Measurements from ENCODE around the gene NUFIP2.

The NUFIP2 gene

GRCh38 chr17:29293890-29294579, at the start of gene NUFIP2:
NUFIP2 (minus strand) TSS chr17:29294148; CDS start chr17:29294059, 89 bp downstream.
- TF ChIP-seq GATA2 (IDR thresholded peaks at IDR 0.05; ENCODE audit: low read depth, low read length), result no peak
- TF ChIP-seq GATA3 (IDR thresholded peaks at IDR 0.05; ENCODE audit: low read depth, low read length), result no peak

DNA sequence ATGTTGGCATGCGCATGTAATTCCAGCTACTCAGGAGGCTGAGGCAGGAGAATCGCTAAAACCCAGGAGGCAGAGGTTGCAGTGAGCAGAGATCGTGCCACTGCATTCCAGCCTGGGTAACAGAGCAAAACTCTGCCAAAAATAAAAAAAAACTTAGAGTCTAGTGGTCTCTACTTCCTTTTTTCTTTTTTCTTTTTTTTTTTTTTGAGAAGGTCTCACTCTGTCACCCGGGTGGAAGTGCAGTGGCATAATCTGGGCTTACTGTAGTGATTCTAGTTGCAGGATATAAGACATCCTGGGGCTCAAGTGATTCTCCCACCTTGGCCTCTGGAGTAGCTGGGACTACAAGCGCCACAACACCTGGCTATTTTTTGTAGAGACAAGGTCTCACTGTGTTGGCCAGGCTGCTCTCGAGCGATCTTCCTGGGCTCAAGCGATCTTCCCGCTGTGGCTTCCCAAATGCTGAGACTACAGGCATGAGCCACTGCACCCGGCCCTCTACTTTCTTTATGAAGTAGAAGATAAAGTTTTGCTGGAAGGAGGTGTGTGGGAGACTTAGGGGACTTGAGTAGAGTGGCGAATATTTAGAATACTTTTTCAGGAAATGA, 48.3 kb upstream of the NUFIP2 start:
- TF ChIP-seq GATA2 (IDR thresholded peaks at IDR 0.05; ENCODE audit: low read depth, low read length), result no peak

DNA sequence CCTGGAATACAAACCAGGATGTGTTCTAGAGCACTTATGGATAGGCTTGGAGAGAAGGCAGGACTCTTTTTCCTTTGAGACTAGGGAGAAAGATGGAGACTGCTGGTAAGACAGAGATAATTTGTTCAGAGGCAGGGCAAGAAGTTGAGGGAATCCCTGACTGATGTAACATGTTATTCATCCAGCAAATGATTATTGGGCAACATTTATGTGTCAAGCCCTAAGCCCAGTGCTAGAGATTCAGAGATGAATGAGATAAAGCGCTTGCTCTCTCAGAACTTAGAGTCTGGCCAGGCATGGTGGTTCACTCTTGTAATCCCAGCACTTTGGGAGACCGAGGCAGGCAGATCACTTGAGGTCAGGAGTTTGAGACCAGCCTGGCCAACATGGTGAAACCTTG, 47.8 kb upstream of the NUFIP2 start:
- TF ChIP-seq GATA3 (IDR thresholded peaks at IDR 0.05; ENCODE audit: low read depth, low read length), result no peak
- TF ChIP-seq GATA2 (IDR thresholded peaks at IDR 0.05; ENCODE audit: low read depth, low read length), result no peak

DNA sequence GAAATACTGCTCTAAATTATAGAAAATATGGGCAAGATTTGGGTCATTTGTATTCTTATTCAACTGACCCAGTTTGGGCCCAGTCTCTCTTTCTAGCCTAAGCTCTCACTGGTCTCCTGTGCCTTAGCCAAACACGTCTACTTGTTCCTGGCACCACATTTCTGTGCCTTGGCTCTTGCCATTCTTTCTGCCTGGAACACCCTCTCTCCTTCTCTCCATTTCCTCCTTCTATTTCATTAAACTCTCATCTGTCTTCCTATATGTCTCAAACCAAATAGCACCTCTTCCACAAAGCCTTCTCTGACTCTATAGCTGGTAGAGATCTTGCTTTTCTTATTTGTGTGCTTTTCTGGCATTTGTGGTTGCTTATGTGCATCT, 37.7 kb upstream of the NUFIP2 start:
- TF ChIP-seq GATA2 (IDR thresholded peaks at IDR 0.05; ENCODE audit: low read depth, low read length) (no peak), GATA3 (IDR thresholded peaks at IDR 0.05; ENCODE audit: low read depth, low read length) (no peak)

- TF ChIP-seq GATA2 (IDR thresholded peaks at IDR 0.05; ENCODE audit: low read depth, low read length), result no peak
- no peak for TF ChIP-seq GATA3 (IDR thresholded peaks at IDR 0.05; ENCODE audit: low read depth, low read length)
Observed at GRCh38 chr17:29331075-29331707, 37.2 kb upstream of the NUFIP2 start.

DNA sequence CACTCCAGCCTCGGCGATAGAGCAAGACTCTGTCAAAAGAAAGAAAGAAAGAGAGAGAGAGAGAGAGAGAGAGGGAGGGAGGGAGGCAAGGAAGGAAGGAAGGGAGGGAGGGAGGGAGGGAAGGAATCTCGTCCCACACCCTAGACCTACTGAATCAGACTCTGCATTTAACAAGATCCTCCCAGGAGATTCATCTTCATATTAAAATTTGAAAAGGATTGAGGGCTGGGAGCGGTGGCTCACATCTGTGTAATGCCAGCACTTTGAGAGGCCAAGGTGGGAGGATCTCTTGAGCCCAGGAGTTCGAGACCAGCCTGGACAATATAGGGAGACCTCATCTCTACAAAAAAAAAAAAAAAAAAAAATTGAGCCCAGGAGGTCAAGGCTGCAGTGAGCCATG, 33.5 kb upstream of the NUFIP2 start:
- TF ChIP-seq GATA3 (IDR thresholded peaks at IDR 0.05; ENCODE audit: low read depth, low read length), result no peak
- no peak for TF ChIP-seq GATA2 (IDR thresholded peaks at IDR 0.05; ENCODE audit: low read depth, low read length)

DNA sequence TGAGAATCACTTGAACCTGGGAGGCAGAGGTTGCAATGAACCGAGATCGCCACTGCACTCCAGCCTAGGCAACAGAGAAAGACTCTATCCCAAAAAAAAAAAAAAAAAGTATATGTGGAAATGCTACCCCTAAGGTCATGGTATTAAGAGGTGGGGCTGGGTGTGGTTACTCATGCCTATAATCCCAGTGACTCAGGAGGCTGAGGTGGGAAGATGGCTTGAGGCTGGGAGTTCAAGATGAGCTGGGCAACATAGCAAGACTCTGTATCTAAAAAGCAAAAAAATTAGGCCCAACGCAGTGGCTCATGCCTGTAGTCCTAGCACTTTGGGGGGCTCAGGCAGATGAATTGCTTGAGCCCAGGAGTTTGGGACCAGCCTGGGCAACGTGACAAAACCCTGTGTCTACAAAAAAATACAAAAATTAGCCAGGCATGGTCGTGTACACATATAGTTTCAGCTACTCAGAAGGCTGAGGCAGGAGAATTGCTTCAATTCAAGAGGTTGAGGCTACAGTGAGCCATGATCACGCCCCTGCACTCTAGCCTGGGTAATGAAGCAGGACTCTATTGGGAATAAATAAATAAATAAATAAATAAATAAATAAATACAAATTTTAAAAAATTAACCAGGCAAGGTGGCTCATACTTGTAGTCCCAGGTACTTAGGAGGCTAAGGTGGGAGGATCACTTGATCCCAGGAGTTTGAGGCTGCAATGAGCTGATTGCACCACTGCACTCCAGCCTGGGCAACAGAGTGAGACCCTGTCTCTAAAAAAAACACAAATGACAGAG, 32.3 kb upstream of the NUFIP2 start:
- no peak for TF ChIP-seq GATA3 (IDR thresholded peaks at IDR 0.05; ENCODE audit: low read depth, low read length)
- TF ChIP-seq GATA2 (IDR thresholded peaks at IDR 0.05; ENCODE audit: low read depth, low read length), result no peak

- TF ChIP-seq GATA3 (IDR thresholded peaks at IDR 0.05; ENCODE audit: low read depth, low read length), result no peak
- TF ChIP-seq GATA2 (IDR thresholded peaks at IDR 0.05; ENCODE audit: low read depth, low read length), result no peak
Observed at GRCh38 chr17:29322363-29322762, 28.4 kb upstream of the NUFIP2 start.

DNA sequence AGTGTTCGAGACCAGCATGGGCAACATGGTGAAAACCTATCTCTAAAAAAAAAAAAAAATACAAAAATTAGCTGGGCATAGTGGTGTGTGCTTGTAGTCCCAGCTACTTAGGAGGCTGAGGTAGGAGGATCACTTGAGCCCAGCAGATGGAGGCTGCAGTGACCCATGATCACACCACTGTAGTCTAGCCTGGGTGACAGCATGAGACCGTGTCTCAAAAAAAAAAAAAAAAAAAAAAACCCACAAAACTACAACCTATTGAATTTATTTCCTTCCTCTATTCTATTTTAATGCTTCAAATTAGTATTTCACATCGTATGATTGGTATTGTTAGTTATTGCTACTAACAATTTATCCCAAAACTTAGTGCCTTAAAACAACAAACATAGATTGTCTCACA, 9.4 kb upstream of the NUFIP2 start:
- TF ChIP-seq GATA3 (IDR thresholded peaks at IDR 0.05; ENCODE audit: low read depth, low read length), result no peak
- TF ChIP-seq GATA2 (IDR thresholded peaks at IDR 0.05; ENCODE audit: low read depth, low read length), result no peak

DNA sequence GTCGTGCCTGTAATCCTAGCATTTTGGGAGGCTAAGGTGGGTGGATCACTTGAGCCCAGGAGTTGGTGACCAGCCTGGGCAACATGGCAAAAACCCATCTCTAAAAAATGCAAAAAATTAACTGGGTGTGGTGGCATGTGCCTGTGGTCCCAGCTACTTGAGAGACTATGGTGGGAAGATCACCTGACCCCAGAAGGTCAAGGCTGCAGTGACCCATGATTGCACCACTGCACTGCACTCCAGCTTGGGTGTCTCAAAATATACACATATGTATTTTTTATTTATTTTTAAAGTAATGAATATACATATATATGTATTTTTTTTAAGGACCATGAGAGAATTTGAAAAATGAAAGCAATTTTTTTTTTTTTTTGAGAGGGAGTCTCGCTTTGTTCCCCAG, 5.1 kb upstream of the NUFIP2 start:
- TF ChIP-seq GATA2 (IDR thresholded peaks at IDR 0.05; ENCODE audit: low read depth, low read length) (no peak), GATA3 (IDR thresholded peaks at IDR 0.05; ENCODE audit: low read depth, low read length) (no peak)

DNA sequence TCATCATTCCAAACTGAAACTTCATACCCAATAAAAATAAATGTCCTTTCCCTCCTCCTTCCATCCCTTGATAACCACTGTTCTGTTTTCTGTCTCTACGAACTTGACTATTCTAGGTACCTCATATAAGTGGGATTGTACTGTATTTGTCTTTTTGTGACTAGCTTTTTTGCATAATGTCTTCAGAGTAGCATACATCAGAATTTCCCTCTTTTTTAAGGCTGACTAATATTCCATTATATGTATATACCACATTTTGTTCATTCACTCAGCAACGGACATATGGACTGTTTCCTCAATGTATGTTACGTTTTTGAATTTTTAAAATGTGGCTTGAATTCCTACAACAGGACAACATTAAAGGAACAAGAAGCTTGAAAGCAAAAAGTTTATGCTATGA, 1.5 kb upstream of the NUFIP2 start:
- TF ChIP-seq GATA2 (IDR thresholded peaks at IDR 0.05; ENCODE audit: low read depth, low read length) (no peak), GATA3 (IDR thresholded peaks at IDR 0.05; ENCODE audit: low read depth, low read length) (no peak)

DNA sequence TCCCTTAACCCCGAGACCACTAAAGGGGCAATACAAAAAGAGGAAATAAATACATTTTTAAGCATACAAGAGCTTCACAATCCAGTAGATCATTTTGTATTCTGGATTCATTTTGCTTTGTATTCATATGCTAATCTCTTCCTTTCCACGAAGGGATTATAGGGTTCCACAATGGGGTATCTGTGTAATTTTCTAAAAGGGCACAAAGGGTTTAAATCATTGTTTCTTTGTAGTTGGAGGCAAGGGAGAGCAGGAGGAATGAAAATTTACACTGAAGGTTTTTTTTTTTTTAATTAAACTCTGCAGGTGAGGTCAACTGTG, 592 bp upstream of the NUFIP2 start:
- TF ChIP-seq GATA2 (IDR thresholded peaks at IDR 0.05; ENCODE audit: low read depth, low read length), result no peak
- no peak for TF ChIP-seq GATA3 (IDR thresholded peaks at IDR 0.05; ENCODE audit: low read depth, low read length)

DNA sequence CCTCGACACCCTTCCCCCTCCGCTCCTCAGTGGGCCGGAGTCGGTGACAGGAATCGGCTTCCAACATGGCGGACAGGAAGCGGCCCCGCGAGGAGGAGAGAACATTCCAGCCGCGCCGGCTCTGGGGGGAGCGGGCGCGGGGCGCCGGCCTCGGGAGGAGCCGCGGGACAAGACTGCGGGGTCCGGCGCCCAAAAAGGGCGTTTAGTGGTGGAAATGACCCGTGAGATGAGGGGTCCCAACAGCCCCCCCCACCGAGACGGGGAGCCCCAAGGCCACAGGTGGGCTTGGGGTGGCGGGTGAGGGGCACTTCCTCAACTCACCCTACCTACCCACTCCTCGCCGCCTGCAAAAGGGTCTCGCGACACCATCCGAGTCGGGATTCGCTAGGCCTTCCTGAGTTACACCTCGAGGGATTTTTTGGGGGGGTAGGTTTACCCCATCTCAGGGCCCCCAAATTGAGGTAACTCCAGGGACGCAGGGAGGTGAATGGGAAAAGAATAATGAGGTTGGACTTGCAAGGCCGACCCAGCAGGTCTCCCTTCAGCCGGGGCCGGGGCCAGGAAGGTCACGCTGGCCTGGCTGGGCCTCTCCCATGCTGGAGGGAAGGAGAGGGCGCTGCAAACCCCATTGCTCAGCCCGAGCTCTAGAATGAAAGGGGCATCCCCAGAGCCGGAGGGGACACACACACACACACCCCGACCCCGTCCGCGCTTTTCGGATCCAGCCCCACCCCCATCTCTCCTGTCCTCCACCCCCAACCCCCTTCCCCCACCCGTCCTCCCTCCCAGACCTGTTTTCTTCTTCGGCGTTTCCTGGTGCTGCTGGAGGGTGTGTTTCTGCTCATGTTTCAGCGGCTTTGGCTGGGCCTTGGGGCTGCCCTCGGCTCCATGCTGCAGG, 707 bp downstream of the NUFIP2 start:
- TF ChIP-seq GATA3 (IDR thresholded peaks at IDR 0.05; ENCODE audit: low read depth, low read length) (no peak), GATA2 (IDR thresholded peaks at IDR 0.05; ENCODE audit: low read depth, low read length) (no peak)
